IPS DF 4.7 (cell line): ENCODE measurements around the gene LAMA3.

Experiments used
- DNase-seq: peaks from one replicate; pipeline ENCODE4 v3.0.0-alpha.2; 2013; ENCODE audit warnings: low spot score; ENCODE audit errors: extremely low read depth

The LAMA3 gene

DNA sequence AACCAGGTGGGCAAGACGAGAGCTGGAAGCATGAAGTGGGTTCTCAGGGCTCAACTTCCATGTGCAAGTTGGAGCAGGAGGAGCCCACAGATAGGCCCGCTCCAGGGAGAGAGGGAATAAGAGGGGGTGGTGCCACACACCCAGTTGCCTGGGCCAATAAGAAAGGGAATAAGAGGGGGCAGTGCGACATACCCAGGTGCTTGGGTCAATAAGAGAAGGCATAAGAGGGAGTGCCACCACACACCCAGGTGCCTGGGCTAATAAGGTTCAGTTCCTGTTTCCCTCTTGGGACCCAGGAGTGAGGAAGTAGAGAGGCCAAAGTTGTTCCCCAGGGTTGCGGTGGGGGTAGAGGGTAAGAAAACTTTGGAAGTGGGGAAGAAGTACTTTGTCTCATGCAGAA, 127.5 kb downstream of the LAMA3 start:
- DNase-seq = no peak

DNA sequence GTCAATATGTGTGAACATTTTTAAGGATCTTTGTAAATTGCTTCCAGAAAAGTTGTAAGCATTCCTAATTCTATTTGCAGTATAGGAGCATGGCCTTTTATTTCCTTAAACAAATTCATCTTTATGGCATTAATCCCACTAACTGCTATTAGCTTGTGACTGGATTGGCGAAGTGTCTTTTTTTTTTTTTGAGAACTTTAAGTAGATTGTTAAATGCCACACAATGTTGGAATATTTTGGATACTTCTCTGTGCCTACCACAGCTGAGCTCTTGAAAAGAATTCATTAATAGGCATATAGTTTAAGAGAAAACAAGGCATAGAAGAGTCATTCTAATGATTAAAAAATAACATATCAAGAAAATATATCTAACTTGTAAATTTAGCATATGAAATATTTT, 129.7 kb downstream of the LAMA3 start:
- no peak for DNase-seq

DNA sequence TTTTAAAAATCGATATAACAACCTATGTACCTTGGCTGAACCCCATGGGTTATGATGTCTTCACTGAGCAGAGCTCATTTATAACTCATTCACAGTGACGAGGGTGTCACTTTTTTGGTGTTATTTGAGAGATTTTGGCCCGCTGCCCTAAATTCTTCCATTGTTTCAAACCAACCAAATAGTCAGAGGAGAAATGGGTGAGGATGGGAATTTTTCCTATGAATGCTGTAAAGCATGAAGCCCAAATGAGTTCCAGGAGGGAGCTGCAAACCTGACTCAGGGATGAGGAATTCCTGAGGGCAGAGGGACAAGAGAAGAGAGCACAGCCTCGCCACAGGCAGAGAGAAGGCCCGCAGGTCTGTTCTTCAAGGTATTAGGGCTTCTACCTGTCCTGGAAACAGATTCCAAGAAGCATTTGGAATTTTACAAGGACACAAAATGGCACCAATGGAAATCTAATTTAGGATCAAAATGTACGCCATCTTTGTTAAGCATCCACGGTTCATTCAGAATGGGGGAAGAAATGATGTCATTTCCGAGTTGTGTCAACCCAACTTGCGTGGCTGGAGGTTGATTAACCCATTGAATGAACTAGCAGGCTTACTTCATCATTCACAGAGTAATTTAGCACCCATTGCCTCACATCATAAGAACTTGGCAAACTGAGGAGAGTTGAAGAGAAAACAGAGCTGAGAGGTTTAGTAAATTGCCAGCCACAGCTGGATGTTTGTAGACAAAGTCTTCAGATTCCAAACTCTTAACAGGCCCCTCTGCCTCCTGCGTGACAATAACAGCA, 133.5 kb downstream of the LAMA3 start:
- DNase-seq = no peak

DNA sequence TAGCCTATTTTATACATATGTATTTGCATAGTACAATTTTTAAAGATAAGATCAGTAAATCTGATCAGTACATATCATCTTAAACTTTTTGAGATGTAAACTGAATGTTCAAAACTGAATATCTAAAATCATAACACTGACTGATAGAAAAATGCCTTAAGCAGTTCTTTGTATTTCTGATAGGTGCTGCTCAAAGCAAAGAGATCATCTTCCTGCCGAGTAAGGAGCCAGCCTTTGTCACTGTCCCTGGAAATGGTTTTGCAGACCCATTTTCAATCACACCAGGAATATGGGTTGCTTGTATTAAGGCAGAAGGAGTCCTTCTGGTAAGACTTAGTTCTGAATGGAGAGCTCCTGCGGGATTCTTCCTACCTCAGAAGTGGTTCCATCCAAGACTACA, 135.0 kb downstream of the LAMA3 start:
- DNase-seq = no peak

DNA sequence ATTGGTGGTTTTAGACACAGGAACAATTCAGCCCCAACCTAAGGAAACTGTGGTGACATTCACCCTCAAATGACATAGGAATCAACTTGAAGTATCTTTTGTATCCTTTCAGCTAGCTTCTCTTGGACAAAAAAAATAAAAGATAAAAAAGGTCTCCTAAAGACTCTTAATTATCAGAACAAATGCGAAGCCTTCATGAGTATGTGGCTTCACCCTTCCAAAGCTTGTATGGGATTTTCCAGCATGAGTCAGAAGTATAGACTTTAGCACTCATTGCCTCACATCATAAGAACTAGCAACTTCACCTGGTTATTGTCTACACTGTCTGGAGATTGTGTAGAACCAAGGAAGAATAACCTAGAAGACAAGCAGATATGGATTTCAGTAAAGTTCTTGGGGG, 135.4 kb downstream of the LAMA3 start:
- no peak for DNase-seq

DNA sequence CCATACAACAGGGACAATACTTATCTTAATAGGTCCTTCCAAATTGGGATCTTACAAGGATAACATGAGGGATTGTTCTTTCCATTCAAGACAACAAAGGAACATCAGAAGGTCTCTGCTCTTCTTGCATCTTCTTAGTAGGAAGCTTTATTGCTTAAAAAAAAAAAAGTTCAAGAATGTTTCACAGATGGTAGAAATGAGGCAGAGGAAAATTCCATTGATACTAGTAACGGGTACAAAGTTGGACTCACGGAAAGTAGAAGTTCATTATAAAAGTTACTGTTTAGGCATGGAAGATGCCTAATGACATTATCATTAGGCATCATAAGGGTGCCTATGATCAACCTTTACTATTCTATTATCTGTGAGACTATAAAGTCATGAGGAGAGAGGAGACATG, 136.2 kb downstream of the LAMA3 start:
- no peak for DNase-seq

DNA sequence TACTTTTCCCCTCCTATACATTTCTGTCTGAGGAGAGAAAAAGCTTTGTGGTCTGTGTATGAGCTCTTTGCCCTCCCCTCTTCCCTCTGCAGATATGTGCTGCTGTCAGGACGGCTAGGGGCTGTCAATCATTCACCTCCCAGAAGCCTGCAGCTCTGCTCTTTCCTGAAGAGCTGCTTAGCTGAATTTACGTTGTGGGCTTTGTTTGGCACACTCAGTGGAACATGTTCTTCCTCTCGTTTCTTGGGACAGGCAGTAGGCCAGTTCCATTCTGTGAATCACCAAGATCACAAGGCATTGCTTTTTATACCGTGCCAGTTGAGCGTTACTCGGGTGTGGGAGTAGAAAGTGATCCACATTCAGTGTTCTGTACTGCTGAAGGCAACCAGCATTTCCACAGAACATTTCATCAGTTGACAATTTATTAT, 136.7 kb downstream of the LAMA3 start:
- DNase-seq = no peak

DNA sequence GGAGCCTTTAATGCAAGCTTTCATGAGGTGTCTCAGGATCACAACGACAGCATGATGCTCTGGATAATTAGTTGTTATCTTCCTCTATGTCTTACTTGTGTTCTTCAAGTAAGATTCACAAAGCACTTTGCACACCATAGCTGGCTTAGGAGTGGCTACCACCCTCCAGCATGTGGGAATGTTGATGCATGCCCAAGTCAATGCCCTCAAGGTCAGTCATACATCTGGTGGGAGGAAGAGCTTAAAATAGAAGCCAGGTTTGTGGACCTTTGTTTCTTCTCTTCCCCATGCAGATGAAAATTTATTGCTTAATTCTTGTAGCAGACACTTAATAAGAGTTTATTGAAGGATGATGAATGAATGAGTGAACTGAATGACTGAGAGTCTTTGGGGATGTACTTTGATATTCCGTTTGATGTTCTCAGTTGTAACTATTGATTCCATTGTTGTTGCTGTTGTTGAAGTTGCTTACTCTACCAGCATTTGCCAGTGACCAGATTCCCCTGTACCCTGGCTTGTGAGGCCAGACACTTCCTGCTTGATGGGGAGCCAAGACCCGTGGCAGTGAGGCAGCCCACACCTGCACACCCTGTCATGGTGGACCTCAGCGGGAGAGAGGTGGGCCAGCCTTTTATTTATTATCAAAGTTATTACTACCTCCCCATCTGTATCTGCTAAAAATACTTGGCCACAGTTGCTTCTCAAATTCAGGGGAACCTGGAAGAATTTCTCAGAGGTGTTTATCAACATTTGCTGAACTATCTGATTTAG, 137.8 kb downstream of the LAMA3 start:
- DNase-seq = no peak

DNA sequence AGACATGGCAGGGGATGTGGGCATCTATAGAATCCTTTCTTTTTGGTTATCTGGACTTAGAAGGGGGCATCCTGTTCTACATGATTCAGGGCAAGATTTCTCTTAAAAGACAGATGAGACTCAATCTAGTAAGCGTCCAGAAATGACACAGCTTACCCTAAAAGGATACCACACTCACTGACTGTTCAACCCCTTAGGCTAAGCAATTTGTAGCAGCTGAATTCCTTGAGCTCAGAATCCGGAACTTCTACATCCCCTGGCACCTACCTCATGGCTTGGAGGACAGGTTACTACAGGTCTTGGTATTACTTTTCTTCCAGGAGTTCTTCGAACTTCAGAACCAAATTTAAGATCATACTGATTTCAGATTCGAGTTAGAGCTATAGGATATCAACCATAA, 138.4 kb downstream of the LAMA3 start:
- DNase-seq = no peak

DNA sequence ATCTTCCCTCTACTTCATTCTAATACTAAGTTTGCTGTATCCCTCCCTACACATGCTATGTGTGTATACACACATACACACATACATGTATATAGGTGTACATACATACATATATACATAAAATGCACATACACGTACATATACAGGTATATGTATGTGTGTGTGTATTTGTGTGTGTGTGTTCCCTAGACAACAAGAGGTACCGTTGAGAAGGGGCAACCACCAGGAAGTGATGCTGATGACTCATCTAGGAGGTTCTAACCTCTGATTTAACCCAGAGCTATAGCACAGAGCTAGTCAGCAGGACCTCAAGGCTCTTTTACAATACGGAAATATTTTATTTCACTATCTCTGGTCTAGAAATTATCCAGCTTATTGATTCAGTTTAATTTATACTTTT, 139.2 kb downstream of the LAMA3 start:
- DNase-seq = no peak

DNA sequence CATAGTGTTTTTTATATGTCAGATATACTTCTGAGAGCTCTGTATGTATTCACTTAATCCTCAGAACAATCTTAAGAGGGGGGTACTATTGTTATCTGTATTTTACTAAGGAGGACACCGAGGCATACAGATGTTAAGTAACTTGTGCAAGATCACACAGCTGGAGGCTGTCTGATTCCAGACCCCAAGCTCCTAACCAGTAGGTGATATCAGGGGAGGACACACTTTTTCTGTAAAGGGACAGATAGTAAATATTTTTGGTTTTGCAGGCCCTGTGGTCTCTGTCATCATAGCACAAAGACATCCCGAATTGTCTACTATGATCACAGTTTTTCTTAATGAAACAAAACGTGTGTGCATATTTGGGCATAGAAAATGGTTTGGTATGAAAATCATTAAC, 143.7 kb downstream of the LAMA3 start:
- no peak for DNase-seq

DNA sequence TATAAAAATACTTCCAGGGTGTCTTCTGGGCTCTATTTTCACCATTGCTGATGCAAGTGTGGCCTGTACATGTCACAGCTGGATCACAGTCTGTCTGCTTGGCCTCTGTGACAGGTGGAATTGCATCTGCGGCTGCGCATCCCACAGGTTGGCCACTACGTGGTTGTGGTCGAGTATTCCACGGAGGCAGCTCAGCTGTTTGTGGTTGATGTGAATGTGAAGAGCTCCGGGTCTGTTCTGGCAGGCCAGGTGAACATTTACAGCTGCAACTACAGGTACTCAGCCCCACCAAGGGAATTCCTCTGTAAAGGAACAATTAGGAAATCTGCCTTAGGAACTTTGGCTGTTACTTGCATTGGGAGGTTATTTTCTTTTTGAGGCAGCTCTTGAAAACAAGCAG, 144.5 kb downstream of the LAMA3 start:
- no peak for DNase-seq

DNA sequence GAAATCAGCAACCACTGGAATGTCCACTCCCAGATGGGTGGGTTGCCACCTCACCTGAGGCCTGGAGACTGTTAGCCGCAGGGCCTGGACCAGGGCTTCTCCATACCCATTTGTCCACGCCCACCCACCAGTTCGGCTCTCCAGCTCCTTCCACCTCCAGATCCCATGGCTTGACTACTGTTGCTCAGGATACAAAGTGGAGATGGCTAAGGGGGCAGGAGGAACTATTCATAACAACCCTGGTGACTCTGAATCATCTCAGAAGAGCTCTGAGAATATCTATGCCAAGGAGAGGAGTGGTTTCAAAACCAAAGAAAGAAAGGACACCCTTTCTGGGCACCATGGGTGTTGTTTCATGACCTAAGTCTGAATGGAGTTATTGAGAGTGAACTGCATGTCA, 145.8 kb downstream of the LAMA3 start:
- DNase-seq = no peak

DNA sequence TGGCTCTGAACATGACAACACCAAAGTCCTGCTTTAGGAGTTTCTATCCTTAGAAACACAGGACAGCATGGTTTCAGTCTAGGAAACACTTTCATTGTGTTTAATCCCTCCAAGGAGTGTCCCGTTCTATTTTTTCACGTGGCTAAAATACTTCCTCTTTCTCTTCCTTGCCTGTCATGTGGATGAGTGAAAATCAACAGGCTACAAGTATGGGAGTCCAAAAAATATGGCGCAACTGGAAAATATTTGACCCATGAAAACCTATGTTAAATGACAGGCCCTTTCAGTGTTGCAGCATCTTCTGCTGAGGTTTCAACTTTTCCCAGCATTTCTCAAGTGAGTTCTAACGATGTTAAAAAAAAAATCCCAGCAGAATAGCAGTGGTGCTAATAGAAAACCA, 146.3 kb downstream of the LAMA3 start:
- DNase-seq = no peak

DNA sequence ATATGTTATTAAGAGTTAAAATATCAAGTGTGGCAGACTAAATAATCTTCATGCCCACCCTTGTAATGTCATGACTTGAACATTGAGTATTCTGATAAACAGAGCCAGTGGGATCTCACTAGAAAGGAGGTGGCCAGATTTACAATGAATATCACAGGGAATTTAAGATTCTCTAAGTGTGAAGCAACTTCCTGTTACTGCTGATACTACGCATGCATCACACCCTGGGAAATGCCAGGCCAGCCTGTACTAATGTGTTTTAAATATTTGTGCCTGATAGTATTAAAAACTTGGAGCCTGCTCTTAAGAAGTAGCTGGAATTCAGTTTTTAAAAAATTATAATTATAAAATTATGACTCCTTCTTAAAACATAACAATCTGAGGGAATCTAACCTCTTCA, 148.3 kb downstream of the LAMA3 start:
- DNase-seq = no peak

DNA sequence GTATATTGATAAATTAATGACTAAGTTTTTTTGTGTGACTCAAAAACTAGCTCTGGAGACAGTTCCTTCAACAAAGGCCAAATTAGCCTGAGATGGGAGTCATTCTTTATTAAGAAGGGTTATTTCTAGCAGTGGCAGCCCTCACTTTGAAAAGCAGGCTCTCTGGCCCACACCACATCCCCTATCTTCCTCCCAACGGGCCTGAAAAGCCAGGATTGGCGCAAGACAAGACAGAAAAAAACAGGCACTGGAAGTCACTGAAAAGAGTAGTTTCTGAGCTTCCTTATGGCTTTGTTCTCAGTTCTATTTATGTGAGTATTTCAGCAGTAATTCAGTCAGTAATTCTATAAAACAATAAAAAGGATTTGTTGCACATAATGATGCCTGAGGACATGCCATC, 149.0 kb downstream of the LAMA3 start:
- DNase-seq = no peak

DNA sequence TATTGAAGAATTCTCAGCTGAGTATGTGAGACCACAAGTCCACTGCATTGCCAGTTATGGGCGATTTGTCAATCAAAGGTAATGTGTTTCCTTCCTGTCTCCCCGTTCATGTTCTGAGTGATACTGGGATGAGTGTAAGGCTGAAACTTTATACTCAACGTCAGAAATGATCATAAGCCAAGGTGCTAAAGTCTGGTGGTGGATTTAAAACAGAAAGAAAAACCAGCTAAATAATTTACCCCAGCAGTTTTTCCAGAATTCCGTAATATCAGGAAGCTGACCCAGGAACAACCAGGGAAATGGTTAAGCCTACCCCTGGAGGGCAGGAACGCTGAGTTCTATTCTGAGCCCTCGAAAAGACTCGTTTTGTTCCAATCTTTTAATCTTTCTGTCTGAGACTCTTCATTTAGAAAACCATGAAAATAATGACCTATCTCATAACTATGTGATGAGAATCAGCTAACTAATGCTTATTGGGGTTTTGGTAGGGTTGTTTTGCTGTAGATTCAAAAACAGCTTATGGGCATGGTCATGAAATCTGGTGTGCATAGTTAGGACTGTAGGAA, 149.6 kb downstream of the LAMA3 start:
- no peak for DNase-seq

DNA sequence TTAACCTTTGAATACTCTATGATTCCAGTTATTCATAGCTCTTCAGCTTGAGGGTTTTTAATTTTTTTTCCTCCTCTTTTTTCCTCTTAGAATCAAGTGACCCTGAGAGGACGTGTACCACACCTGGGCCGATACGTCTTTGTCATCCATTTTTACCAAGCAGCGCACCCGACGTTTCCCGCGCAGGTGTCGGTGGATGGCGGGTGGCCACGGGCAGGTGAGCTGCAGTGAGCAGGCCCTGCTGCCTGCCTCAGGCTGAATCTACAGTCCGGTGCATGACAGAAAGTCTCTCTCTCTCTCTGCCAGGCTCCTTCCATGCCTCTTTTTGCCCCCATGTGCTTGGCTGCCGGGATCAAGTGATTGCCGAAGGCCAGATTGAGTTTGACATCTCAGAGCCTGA, 153.1 kb downstream of the LAMA3 start:
- DNase-seq = no peak

DNA sequence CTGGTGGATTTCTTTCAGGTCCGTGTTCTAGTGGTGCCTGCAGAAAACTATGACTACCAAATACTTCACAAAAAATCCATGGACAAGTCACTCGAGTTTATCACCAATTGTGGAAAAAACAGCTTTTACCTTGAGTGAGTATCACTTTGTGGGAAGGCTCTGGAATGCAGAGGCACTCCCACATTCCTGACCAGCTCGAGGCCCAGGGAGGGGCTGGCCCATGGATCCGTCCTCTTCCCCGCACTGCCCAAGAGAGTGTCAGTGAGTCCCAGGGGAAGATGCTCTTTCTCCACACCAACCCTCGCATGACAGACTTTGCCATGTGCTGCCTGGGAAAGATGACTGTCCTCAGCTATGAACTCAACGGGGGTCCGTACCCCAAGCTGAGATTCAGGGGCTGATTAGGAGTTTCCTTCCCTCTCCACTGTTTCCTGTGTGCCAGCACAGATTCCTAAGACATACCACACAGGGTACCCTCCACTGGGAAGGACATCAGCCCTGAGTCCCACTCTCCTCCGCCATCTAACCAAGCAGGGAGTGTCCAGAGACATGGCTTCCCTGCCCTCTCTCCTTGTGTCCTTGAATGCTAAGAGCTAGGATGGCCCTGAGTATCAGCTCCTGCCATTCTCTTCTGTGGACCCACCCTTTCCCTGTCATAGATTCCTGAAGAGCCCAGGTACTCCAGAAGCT, 155.9 kb downstream of the LAMA3 start:
- DNase-seq = no peak

DNA sequence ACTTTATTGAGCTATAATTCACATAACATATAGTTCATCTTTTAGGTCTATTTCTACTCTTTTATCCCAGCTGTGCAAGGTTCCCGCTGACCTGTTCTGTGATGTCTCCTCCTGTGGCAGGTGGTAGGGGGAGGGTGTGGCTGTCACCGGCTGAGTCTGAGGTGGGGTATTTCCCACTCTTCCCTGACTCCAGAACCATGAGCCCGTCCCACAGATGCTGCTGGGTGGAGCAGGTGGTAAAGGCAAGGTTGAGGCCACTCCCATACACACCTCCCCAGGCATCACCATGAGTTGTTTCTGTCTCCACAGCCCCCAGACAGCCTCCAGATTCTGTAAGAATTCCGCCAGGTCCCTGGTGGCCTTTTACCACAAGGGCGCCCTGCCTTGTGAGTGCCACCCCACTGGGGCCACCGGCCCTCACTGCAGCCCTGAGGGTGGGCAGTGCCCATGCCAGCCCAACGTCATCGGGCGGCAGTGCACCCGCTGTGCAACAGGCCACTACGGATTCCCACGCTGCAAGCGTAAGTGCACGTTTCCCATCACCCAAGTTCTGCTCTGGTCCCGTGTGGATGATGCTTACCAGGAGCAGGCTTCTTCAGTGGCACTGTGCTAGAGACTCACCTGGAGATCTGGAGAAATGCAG, 156.9 kb downstream of the LAMA3 start:
- no peak for DNase-seq

DNA sequence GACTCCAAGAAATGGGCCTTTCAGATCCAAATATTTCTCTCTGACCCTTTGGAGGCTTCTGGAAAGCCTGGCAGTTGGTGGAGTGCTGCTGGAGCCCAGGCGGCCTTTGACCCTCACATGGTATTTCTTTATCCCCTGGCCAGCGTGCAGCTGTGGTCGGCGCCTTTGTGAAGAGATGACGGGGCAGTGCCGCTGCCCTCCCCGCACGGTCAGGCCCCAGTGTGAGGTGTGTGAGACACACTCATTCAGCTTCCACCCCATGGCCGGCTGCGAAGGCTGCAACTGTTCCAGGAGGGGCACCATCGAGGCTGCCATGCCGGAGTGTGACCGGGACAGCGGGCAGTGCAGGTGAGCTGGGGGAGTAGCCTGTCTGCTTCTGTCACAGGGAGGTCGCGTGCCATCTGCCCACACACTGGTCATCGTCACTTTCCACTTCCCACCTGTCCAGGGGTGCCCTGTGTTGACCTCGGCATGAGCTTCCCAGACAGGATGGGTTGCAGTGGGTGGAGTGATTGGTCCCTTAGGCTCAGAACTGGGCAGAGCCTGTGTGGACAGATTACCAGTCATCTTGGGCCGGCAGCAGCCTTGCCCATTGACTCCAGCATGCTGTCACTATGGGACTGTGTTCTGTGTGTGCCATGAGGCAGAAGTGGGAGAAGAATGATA, 158.2 kb downstream of the LAMA3 start:
- no peak for DNase-seq
